ENCODE data around the gene KRT79.

GRCh38 chr12:52805000-52805399, 29.1 kb downstream of the KRT79 start:
- TF ChIP-seq CTCF (IDR thresholded peaks at IDR 0.05; ENCODE audit: low read depth, low read length, poor library complexity, severe bottlenecking) (no peak), EZH2phosphoT487 (IDR thresholded peaks at IDR 0.05; ENCODE audit: borderline replicate concordance, low read length) (no peak)

Data from DOHH2 (cell line).